ENCODE results near the gene KCNQ1OT1.

KCNQ1OT1 gene

DNA sequence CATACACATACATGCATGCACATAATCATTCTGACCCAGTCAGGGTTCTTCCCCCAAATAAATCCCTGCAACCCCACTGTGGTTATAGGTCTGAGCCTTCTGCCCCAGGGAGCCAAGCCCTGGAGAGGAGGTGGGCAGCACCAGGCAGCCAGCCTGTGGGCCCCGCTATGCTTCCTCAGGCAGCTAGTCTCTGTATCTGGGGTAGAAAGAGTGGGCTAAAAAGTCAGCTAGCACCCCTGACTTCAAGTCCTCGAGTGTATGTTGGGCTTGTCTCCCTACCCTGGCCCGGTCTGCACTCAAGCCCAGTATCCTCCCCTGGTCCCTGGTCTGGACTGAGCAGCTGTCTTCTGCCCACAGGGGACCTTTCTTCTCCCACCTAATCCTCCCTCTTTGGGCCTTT is 28.0 kb downstream of the KCNQ1OT1 start:
- no peak for FAIRE-seq

GRCh38 chr11:2670541-2671100 is 29.2 kb downstream of the KCNQ1OT1 start:
- FAIRE-seq (no peak), DNase-seq (ENCODE audit: insufficient read length, low spot score) (no peak)

More for the DNA sequence above, 28.0 kb downstream of the KCNQ1OT1 start:
- DNase-seq (ENCODE audit: insufficient read length, low spot score), result no peak

- FAIRE-seq, result no peak
- DNase-seq (ENCODE audit: insufficient read length, low spot score), result no peak
Measured at GRCh38 chr11:2669634-2670469, 29.9 kb downstream of the KCNQ1OT1 start.

DNA sequence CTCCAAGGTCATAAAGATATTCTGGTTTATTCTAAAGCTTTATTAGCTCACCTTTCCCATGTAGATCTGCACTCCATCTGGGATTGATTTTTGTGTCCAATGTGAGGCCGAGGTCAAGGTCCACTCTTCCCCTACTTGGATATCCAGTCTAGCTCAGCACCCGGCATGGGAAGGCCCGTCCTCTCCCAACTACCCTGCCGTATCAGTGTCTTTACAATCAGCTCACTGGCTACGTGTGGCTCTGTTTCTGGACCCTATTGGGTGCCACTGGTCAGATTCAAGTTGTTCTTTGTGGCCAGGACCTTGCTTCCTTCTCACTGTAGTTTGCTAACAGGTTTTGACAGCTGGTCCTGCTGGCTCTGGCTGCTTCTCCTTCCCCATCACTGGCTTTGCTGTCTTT is 30.9 kb downstream of the KCNQ1OT1 start:
- DNase-seq (ENCODE audit: insufficient read length, low spot score) (no peak), FAIRE-seq (no peak)

DNA sequence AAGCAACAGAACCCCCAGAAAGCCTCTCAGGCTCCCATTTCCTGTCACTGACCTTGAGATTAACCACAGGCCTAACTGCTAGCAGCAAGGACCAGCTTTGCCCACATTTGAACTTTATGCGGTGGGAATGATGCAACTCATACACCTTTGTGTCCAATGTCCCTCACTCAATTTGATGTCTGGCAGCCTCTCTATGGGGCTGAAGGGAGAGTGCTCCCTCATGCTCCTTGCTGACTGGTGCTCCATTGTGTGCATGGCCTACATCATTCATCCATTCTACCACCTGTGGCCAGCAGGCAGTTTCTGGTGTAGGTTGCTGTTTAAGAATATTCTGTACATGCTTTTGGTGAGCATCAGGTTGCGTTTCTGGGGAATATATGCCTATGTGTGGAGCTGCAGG is 31.9 kb downstream of the KCNQ1OT1 start:
- no peak for FAIRE-seq
- DNase-seq (ENCODE audit: insufficient read length, low spot score), result no peak

GRCh38 chr11:2666828-2667570 is 32.8 kb downstream of the KCNQ1OT1 start:
- DNase-seq (ENCODE audit: insufficient read length, low spot score) (no peak), FAIRE-seq (no peak)

DNA sequence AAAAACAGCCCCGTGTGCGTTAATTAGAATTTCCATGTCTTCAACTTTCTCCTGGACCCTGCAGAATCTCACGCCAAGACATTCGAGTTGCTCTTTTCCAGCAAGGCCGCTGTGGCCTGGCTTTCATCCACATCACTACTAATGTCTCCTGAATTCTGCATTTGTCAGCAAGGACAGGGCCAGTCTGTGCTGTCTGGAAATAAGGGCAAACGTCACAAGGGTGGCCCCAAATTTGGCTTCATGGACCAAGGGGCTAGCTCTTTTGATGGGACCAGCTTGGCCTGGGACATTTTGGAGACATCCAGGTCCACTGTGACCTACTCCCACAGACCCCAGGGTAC is 33.4 kb downstream of the KCNQ1OT1 start:
- no peak for FAIRE-seq
- DNase-seq (ENCODE audit: insufficient read length, low spot score), result no peak

GRCh38 chr11:2665526-2666400 is 34.0 kb downstream of the KCNQ1OT1 start:
- FAIRE-seq, result no peak
- DNase-seq (ENCODE audit: insufficient read length, low spot score), result no peak

DNA sequence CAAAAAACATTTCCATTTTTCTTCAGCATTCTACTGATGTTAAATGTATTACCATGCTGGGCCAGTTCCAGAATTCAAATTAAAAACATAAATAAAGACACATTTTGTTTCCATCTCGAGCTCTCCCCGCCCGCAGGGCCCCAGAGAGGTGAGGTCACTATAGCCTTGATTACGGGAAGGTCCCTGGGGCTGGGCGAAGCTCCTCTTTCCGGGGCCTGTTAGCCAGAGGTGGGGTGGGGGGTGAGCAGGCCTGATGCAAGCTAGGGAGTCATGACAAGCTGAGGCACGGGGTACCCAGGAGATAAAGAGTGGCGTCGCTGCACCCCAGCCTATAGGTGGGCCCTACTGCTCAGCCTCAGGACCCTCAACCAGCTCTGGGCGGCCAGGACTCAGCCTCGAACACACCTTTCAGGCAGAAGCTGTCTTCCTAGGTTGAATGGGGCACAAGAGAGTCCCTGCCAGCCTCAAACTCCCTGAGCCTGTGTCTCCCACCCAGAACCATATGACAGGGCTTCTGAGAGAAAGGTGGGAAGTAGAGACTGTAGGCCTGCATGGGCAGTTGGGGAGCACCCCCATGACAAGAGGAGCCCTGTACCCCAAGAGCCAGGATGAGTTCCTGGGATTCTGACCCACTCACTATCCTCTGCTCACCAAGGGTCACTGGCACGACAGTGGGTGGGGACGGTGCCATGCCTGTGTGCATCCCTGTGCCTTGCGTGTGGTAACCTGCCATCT is 34.8 kb downstream of the KCNQ1OT1 start:
- DNase-seq (ENCODE audit: insufficient read length, low spot score), result no peak
- FAIRE-seq, result no peak

GRCh38 chr11:2664376-2664775 is 35.4 kb downstream of the KCNQ1OT1 start:
- DNase-seq (ENCODE audit: insufficient read length, low spot score) (no peak), FAIRE-seq (no peak)

DNA sequence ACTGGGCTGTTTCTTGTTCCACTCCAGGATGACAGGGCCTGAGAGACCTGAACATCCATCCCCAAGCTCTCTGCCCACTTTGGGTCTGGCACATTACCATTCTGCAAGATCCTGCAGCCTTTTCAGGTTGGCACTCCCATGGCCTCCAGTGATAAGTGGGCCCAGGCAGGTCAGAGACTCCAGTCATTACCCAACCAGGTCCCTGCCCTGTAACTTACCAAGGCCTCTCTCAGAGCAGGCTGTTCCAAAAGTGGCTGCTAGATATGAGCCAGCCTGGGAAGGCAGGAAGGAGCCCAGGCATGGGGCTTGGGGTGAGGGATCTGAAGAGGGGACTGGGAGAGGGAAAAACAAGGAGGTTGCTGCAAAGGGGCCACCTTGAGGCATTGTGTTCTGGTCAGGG is 35.9 kb downstream of the KCNQ1OT1 start:
- FAIRE-seq (no peak), DNase-seq (ENCODE audit: insufficient read length, low spot score) (no peak)

DNA sequence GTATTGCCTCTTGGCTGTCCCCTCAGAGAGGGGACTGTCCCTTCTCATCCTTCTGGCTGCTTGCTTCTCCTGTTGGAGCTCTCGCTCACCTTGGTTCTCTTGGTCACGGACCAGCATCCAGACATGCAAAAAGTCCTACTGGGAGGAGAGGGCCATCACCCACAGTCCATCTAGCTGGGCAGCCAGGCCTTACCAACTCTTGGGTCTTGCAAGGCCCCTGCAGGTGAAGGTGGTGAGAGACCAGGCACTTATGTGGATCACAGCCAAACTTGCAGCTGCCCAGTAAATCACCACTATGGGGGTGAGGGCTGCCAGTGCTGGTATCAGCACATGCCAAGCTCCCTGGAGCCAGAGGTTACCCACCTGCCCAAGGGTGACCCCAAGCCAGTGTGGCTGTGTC is 36.3 kb downstream of the KCNQ1OT1 start:
- DNase-seq (ENCODE audit: insufficient read length, low spot score) (no peak), FAIRE-seq (no peak)

- FAIRE-seq (no peak), DNase-seq (ENCODE audit: insufficient read length, low spot score) (no peak)
Measured at GRCh38 chr11:2662430-2663299, 37.1 kb downstream of the KCNQ1OT1 start.

- DNase-seq (ENCODE audit: insufficient read length, low spot score) (no peak), FAIRE-seq (no peak)
Measured at GRCh38 chr11:2662024-2662312, 37.8 kb downstream of the KCNQ1OT1 start.

DNA sequence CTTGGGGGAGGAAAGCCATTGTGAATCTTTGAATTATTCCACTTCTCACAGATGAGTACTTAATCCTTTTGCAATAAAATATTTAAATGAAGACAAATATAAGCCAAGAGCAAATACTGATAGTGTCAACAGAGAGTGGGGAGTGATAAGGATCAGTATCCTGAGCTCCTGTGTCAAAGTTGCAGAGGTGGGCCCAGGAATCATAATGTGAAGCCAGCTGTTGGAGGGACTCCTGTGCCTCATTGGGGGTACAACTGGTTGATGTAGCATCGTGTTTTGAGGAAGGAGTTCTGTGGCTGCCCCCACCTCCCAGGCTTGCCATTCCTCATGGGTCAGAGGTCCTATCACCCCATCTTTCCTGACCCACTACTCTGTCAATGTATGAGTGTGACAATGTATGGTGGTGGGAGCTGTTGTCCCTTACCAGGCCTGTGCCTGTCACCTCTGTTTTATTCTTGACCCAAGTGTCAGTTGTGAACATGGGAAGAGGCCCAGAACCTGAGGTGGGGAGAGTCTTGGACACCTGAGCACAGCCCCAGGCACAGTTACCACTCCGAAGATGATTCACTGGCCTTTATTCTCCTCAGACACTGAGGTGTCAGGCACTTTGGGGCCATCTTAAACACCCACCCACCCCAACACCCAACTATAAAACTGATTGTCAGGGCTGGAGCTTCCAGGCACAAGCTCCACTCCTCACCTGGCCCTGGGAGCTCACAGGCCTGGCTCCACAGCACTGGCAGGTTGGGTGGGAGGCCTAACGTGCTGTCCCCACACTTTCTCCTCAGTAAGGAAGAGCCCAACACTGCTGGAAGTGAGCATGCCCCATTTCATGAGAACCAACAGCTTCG is 38.4 kb downstream of the KCNQ1OT1 start:
- DNase-seq (ENCODE audit: insufficient read length, low spot score) (no peak), FAIRE-seq (no peak)

DNA sequence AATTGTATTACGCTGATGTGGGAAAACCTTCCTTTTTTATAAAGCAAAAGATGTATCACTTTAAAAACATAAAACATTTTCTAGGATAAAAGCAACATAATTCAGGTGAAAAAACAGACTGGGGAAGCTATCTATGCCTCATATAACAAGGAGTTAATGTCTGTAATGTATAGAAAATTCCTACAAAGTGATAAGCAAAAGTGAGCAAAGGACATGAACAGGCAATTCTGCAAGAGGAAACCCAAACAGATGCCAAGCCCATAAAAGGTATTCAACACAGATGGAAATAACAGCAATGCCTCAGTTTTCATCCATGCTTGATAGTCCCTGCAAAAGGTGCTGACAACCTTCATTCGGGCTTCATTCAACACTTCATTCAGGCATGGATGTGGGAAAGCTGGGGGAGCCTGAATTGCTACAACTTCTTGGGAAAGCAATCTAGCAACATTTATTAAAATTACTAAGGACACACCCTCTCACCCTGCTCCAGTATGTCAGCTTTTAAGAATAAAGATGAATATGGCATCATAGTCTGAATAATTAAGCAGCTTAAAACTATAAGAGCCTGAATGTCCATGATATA is 39.3 kb downstream of the KCNQ1OT1 start:
- FAIRE-seq (no peak), DNase-seq (ENCODE audit: insufficient read length, low spot score) (no peak)

GRCh38 chr11:2657697-2658284 is 42.0 kb downstream of the KCNQ1OT1 start:
- no peak for FAIRE-seq

DNA sequence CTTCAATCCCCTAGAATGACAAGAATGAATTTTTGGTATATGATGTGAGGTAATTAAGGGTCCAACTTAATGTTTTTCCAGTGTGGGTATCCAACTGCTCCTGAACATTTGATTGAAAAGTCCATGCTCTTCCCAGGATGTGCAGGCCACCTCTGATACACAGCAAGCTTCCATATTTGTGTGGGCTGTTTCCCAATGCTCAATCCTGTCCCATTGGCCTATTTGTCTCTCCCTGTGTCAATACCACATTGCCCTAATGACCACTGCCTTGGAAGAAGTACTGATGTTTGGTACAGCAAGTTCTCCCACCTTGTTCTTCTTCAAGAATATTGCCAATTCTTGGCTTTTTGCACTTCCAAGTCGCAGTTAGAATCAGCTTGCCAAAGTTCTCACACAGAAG is 42.9 kb downstream of the KCNQ1OT1 start:
- FAIRE-seq (no peak), DNase-seq (ENCODE audit: insufficient read length, low spot score) (no peak)

More at GRCh38 chr11:2657697-2658284, 42.0 kb downstream of the KCNQ1OT1 start:
- no peak for DNase-seq (ENCODE audit: insufficient read length, low spot score)
